K562 (cell line): ENCODE results near the gene NFATC1. TPM values are rescaled to one million over a fixed set of nuclear protein-coding genes. Genes with fewer than 3 reads are reported as not detected.

Experiments used
- ATAC-seq: fragments of 200-7000 bp; cut with Tn5 transposase; 3 replicates; pipeline ENCODE4 v1.9.1; 2020; ENCODE audit warnings: moderate library complexity
- BruUV-seq: library from RNA; stranded (reverse); fragments of 400-500 nt; replicated peaks from 2 replicates; lab custom pipeline; 2021; lab: Mats Ljungman, UMichigan
- CTCF ChIA-PET: fragments of 300-600 bp; formaldehyde crosslinking; extraction: SDS; loops from one replicate; lab custom pipeline; 2021; ENCODE audit warnings: low intra/inter-chr PET ratio; lab: Yijun Ruan, JAX
- POLR2A ChIA-PET: fragments of 300-600, 350-650 bp; sonication (Branson Sonifier 250); formaldehyde crosslinking; extraction: SDS; loops from one replicate; lab custom pipeline; 2021; ENCODE audit warnings: antibody characterized with exemption, inconsistent platforms; lab: Yijun Ruan, JAX
- DNase-seq, 4 experiments: peaks; one replicate each; pipeline versions ENCODE4 v3.0.0 to v3.0.0-alpha.2; 2011 to 2018; ENCODE audit warnings: low spot score in 3 of 4, mixed read lengths in 3 of 4; ENCODE audit errors: extremely low read depth in 1 of 4
- FAIRE-seq: peaks from 2 replicates; lab custom pipeline; 2011; peaks lifted over from hg19 to GRCh38; lab: Jason Lieb, UNC
- H2AFZ ChIP-seq: 2 replicates; pipeline ENCODE4 v1.6.0; 2011; ENCODE audit warnings: low read depth, low read length, control low read depth, inconsistent platforms
- H3K27ac ChIP-seq: fragments of 200-600 bp; 3 replicates; pipeline ENCODE4 v1.8.0; 2011; ENCODE audit warnings: low read depth, mild to moderate bottlenecking, control low read depth, inconsistent platforms, low read length, moderate library complexity, mixed read lengths; ENCODE audit errors: extremely low read depth
- H3K27me3 ChIP-seq, 2 experiments: fragments of 300-600 bp in 1 of 2; 2 replicates in 1 of 2; 3 replicates in 1 of 2; pipeline versions ENCODE4 v1.6.0 to v1.8.0; 2011; ENCODE audit warnings: inconsistent platforms in 2 of 2, low read length in 2 of 2, mild to moderate bottlenecking in 1 of 2, mixed read lengths in 1 of 2, moderate library complexity in 1 of 2; ENCODE audit not compliant: control insufficient read depth in 2 of 2, insufficient read depth in 2 of 2
- H3K36me3 ChIP-seq: fragments of 300-600 bp; 3 replicates; pipeline ENCODE4 v1.8.0; 2011; ENCODE audit warnings: mild to moderate bottlenecking, low read length, inconsistent platforms; ENCODE audit not compliant: control insufficient read depth, insufficient read depth
- H3K4me1 ChIP-seq, 2 experiments: fragments of 200-600 bp in 1 of 2; replicated peaks in 1 of 2; 2 replicates in 1 of 2; 3 replicates in 1 of 2; pipeline versions ENCODE4 v1.5.1 to v1.8.0; 2011; ENCODE audit warnings: inconsistent platforms in 2 of 2, low read length in 2 of 2, mild to moderate bottlenecking in 1 of 2, mixed read lengths in 1 of 2, moderate library complexity in 1 of 2; ENCODE audit not compliant: control insufficient read depth in 2 of 2, insufficient read depth in 2 of 2
- H3K4me2 ChIP-seq: 2 replicates; pipeline ENCODE4 v1.6.1; 2011; ENCODE audit warnings: low read length, control low read depth, inconsistent platforms, mixed read lengths; ENCODE audit not compliant: insufficient read depth
- H3K4me3 ChIP-seq: fragments of 200-600 bp; sonication (generic), shearing (Covaris generic); 2 replicates; pipeline ENCODE4 v1.5.1; 2016; ENCODE audit warnings: control low read depth, inconsistent platforms
- H3K79me2 ChIP-seq: fragments of 200-600 bp; 3 replicates; pipeline ENCODE4 v1.8.0; 2011; ENCODE audit warnings: low read length, inconsistent platforms; ENCODE audit not compliant: control insufficient read depth, insufficient read depth
- H3K9ac ChIP-seq, 2 experiments: 2 replicates each; pipeline versions ENCODE4 v1.6.0 to v1.6.1; 2011; ENCODE audit warnings: low read depth in 2 of 2, low read length in 2 of 2, control low read depth in 1 of 2, inconsistent platforms in 1 of 2, mild to moderate bottlenecking in 1 of 2, mixed read lengths in 1 of 2; ENCODE audit not compliant: insufficient read depth in 1 of 2
- H3K9me1 ChIP-seq: one replicate; pipeline ENCODE4 v1.6.0; 2011; ENCODE audit warnings: inconsistent platforms, mild to moderate bottlenecking, low read length, moderate library complexity; ENCODE audit not compliant: control insufficient read depth, insufficient read depth
- H3K9me3 ChIP-seq: replicated peaks from 2 replicates; pipeline ENCODE4 v1.5.1; 2011; ENCODE audit warnings: low read depth, low read length, inconsistent platforms; ENCODE audit not compliant: control insufficient read depth, insufficient read depth
- H4K20me1 ChIP-seq: replicated peaks from 2 replicates; pipeline ENCODE4 v1.6.1; 2011; ENCODE audit warnings: low read length, inconsistent platforms, mixed read lengths; ENCODE audit not compliant: control insufficient read depth, insufficient read depth
- C11orf30 ChIP-seq: fragments of 450-650 bp; IDR thresholded peaks from 2 replicates; pipeline ENCODE4 v1.6.1; 2016; ENCODE audit warnings: low read depth, mild to moderate bottlenecking
- CEBPG ChIP-seq, 3 experiments: fragments of 200-800 bp in 1 of 3; sonication (Bioruptor generic) in 1 of 3; sonication (generic) in 1 of 3; formaldehyde crosslinking in 1 of 3; IDR thresholded peaks in 2 of 3; conservative IDR thresholded peaks in 1 of 3; 2 replicates each; pipeline versions ENCODE4 v1.6.1 to v1.8.0; 2016 to 2022; ENCODE audit warnings: missing compliant biosample characterization in 2 of 3, missing genetic modification characterization in 2 of 3, mild to moderate bottlenecking in 1 of 3, missing genetic modification reagents in 1 of 3
- FOSL1 ChIP-seq: fragments of 200-800 bp; sonication (Bioruptor generic); conservative IDR thresholded peaks from 2 replicates; pipeline ENCODE4 v1.6.1; 2016; ENCODE audit warnings: missing genetic modification characterization, missing compliant biosample characterization
- FOXP1 ChIP-seq: sonication (generic); formaldehyde crosslinking; IDR thresholded peaks from 2 replicates; pipeline ENCODE4 v1.8.0; 2022; ENCODE audit warnings: mild to moderate bottlenecking, missing genetic modification reagents
- KHSRP ChIP-seq: fragments of 450-650 bp; IDR thresholded peaks from 2 replicates; pipeline ENCODE4 v1.6.1; 2017
- MGA ChIP-seq: fragments of 450-650 bp; IDR thresholded peaks from 2 replicates; pipeline ENCODE4 v1.6.1; 2016; ENCODE audit warnings: mild to moderate bottlenecking, moderate library complexity
- RFX5 ChIP-seq: IDR thresholded peaks from 2 replicates; pipeline ENCODE4 v1.6.1; 2011; ENCODE audit warnings: low read depth, mild to moderate bottlenecking, improper control_type of control experiment, low read length
- SP1 ChIP-seq: sonication (generic); formaldehyde crosslinking; IDR thresholded peaks from 2 replicates; pipeline ENCODE4 v1.8.1; 2022; ENCODE audit warnings: mild to moderate bottlenecking, missing genetic modification reagents
- ZNF3 ChIP-seq: fragments of 250-450 bp; sonication (Bioruptor Pico); IDR thresholded peaks from 2 replicates; pipeline ENCODE4 v1.5.0; 2021; ENCODE audit warnings: mild to moderate bottlenecking, moderate library complexity
- ZNF668 ChIP-seq: fragments of 250-450 bp; sonication (Bioruptor Pico); IDR thresholded peaks from 2 replicates; pipeline ENCODE4 v1.8.0; 2022; ENCODE audit warnings: mild to moderate bottlenecking, inconsistent platforms
- ZNF696 ChIP-seq: fragments of 250-450 bp; sonication (Bioruptor Pico); conservative IDR thresholded peaks from 2 replicates; pipeline ENCODE4 v1.4.0; 2020; ENCODE audit warnings: mild to moderate bottlenecking, moderate library complexity
- ZNF764 ChIP-seq: fragments of 250-450 bp; sonication (Bioruptor Pico); IDR thresholded peaks from 2 replicates; pipeline ENCODE4 v1.4.0; 2020; ENCODE audit warnings: low read depth, mild to moderate bottlenecking, moderate library complexity
- WGBS: fragments of 100-300 bp; shearing (Covaris generic); methylation state at CpG from one replicate; pipeline ENCODE4 v1.1.6; 2016; ENCODE audit warnings: low coverage, mixed read lengths; ENCODE audit not compliant: insufficient coverage; ENCODE audit errors: missing lambda C conversion rate; 5-methylcytosine and 5-hydroxymethylcytosine counted together
- in situ Hi-C: fragments of 300-500 bp; cut with MboI; formaldehyde crosslinking; loops from 4 replicates; pipeline ENCODE4 v1.15.0; 2018; ENCODE audit warnings: inconsistent platforms, mixed read lengths
- intact Hi-C: fragments of 100-400 bp; cut with micrococcal nuclease; formaldehyde crosslinking; loops from 2 replicates; pipeline ENCODE4 v1.14.2; 2022
- polyA plus RNA-seq, 8 experiments: library from polyadenylated mRNA; depleted of rRNA in 4 of 8; stranded (reverse) in 5 of 8; unstranded in 3 of 8; fragments of >200 nt; fragmentation: Nextera tagmentation in 2 of 8; fragmentation: Illumina TruSeq in 1 of 8; extraction: Ambion mirVana in 2 of 8; extraction: Trizol in 1 of 8; gene quantifications; 2 replicates each; pipeline versions ENCODE4 v1.2.1 to v1.2.3, GENCODE V29; 2011 to 2014; ENCODE audit warnings: inconsistent platforms in 1 of 8, missing spikeins in 1 of 8
- total RNA-seq, 7 experiments: library from RNA; depleted of rRNA in 6 of 7; stranded (reverse); fragments of >200 nt in 6 of 7; fragmentation: Illumina TruSeq in 2 of 7; extraction: Trizol in 2 of 7; gene quantifications; 2 replicates each; pipeline versions ENCODE4 v1.2.1 to v1.2.3, GENCODE V29; 2011 to 2021; ENCODE audit warnings: low replicate concordance in 1 of 7

NFATC1 gene
- total and polyA plus RNA-seq, 9 of the 15 experiments (the other 6 are each of a cell fraction or from before 2014, with no cell fraction given), result 1.1 to 16.4 (median 2.5) TPM

- Histone ChIP-seq H3K4me3 (no peak overlapping the region), H3K4me2 (no peak overlapping the region)
- TF ChIP-seq FOXP1 (CRISPR knock-in tag) (no peak), ZNF3 (CRISPR knock-in tag) (no peak), RFX5 (no peak), ZNF668 (CRISPR knock-in tag) (no peak), KHSRP (no peak), SP1 (no peak), CEBPG (CRISPR knock-in tag; IDR thresholded peaks at IDR 0.05) (no peak), CEBPG (tag; conservative IDR thresholded peaks at IDR 0.05 in 1 of 2, IDR thresholded peaks at IDR 0.05 in 1 of 2) (no peak), ZNF764 (CRISPR knock-in tag) (no peak), FOSL1 (no peak), ZNF696 (no peak), MGA (no peak), C11orf30 (no peak)
Measured at GRCh38 chr18:79436556-79437275, 41.0 kb downstream of the NFATC1 start.

More at GRCh38 chr18:79436556-79437275, 41.0 kb downstream of the NFATC1 start:
- FAIRE-seq (no peak), ATAC-seq (no peak), DNase-seq (no peak)
- no peaks in the 10 kb centered on the region for H3K9me1 ChIP-seq
- H4K20me1 ChIP-seq, result 0 out of 2 replicates have a peak, but pooled peaks cover 4% of the 10 kb centered on the region
- intact Hi-C loops, result no loop called here
- no peaks in the 10 kb centered on the region for H3K27me3 ChIP-seq
- no peaks in the 10 kb centered on the region for H3K79me2 ChIP-seq
- in situ Hi-C loops, result no loop called here
- CTCF ChIA-PET, result no interaction called here
- no peaks in the 10 kb centered on the region for H3K9me3 ChIP-seq
- peaks cover 5% of the 10 kb centered on the region; the same call in 2 of the 3 replicates for H3K36me3 ChIP-seq
- POLR2A ChIA-PET, result no interaction called here
- H3K9ac ChIP-seq, result no peak overlapping the region
- H3K4me1 ChIP-seq, result peaks cover 7 to 32% of the 10 kb centered on the region in 2 experiments; a peak in 4 of 5 replicates
- no peak overlapping the region for H3K27ac ChIP-seq
- no peak overlapping the region for H2AFZ ChIP-seq
- 87% methylated on average over 8 of the region's 37 CpGs for WGBS
- BruUV-seq, result no TSS peak
